ENCODE measurements around the gene ZFAND3.
A peak's percentile ranks its signal among the peaks of the same experiment; 100 is the strongest.

Gene ZFAND3

GRCh38 chr6:37779902-37780628 lies 39.5 kb upstream of the ZFAND3 start:
- Histone ChIP-seq H3K36me3 (no peaks in the 10 kb centered on the region), H3K27me3 (ENCODE audit: insufficient read depth, low read depth, severe bottlenecking) (no peaks in the 10 kb centered on the region), H3K27ac (no peak overlapping the region), H3K4me3 (ENCODE audit: low read depth, low read length) (no peak overlapping the region), H3K9me3 (ENCODE audit: severe bottlenecking) (peaks cover 3% of the 10 kb centered on the region)
- TF ChIP-seq, protein P1, sequence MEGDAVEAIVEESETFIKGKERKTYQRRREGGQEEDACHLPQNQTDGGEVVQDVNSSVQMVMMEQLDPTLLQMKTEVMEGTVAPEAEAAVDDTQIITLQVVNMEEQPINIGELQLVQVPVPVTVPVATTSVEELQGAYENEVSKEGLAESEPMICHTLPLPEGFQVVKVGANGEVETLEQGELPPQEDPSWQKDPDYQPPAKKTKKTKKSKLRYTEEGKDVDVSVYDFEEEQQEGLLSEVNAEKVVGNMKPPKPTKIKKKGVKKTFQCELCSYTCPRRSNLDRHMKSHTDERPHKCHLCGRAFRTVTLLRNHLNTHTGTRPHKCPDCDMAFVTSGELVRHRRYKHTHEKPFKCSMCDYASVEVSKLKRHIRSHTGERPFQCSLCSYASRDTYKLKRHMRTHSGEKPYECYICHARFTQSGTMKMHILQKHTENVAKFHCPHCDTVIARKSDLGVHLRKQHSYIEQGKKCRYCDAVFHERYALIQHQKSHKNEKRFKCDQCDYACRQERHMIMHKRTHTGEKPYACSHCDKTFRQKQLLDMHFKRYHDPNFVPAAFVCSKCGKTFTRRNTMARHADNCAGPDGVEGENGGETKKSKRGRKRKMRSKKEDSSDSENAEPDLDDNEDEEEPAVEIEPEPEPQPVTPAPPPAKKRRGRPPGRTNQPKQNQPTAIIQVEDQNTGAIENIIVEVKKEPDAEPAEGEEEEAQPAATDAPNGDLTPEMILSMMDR (IDR thresholded peaks at IDR 0.05; ENCODE audit: low read depth, low read length), result no peak
- DNase-seq, result no peak

- no peak overlapping the region for H3K4me3 ChIP-seq (ENCODE audit: low read depth, low read length)
- TF ChIP-seq, protein P1 (IDR thresholded peaks at IDR 0.05; ENCODE audit: low read depth, low read length), result no peak
- H3K9me3 ChIP-seq (ENCODE audit: severe bottlenecking), result peaks cover 3% of the 10 kb centered on the region
- H3K36me3 ChIP-seq, result no peaks in the 10 kb centered on the region
- no peaks in the 10 kb centered on the region for H3K27me3 ChIP-seq (ENCODE audit: insufficient read depth, low read depth, severe bottlenecking)
- no peak overlapping the region for H3K27ac ChIP-seq
- no peak for DNase-seq
Observed at GRCh38 chr6:37781788-37782187, 37.7 kb upstream of the ZFAND3 start.

DNA sequence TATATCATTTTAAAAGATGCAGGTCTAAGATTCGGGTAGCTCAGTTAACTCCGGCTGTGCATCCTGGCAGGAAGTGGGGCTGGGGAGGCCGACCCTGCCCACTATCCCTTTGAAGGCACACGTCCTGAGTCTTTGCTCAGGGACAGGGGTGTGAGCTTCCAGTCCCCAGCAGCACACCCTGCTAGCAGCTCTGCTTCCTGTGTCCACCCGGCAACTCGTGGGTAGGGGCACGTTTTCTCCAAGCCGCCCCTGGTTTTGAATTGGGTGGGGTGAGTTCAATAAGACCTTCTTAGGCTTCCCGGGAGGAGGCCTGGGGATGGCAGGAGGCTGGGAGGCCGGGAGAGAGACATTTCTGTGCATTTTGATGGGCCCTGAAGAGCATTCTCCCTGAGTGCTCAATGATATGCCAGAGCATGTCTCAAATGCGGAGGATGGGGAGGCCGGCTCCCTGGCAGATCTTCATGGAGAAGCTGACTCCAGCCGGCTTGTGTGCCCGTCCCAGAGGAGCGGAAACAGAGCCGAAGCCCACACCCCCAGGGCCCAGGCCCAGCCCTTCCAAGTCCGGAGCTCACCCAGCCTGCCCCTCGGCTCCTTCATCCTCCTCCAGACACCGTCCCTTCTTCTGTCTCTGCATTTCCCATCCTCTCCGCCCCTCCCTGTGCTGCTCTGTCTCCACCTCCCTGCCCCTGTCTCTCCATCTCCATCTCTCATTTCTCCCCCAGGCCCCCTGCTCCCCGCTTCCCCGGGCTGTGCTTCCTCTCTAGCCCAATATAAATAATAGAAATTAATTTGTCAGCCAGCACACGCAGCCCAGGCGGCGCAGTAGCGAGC lies 36.3 kb upstream of the ZFAND3 start:
- Histone ChIP-seq H3K27me3 (ENCODE audit: insufficient read depth, low read depth, severe bottlenecking) (no peaks in the 10 kb centered on the region), H3K4me3 (ENCODE audit: low read depth, low read length) (no peak overlapping the region), H3K27ac (no peak overlapping the region), H3K9me3 (ENCODE audit: severe bottlenecking) (peaks cover 3% of the 10 kb centered on the region), H3K36me3 (no peaks in the 10 kb centered on the region)
- no peak for DNase-seq
- TF ChIP-seq, protein P1 (IDR thresholded peaks at IDR 0.05; ENCODE audit: low read depth, low read length), result no peak

DNA sequence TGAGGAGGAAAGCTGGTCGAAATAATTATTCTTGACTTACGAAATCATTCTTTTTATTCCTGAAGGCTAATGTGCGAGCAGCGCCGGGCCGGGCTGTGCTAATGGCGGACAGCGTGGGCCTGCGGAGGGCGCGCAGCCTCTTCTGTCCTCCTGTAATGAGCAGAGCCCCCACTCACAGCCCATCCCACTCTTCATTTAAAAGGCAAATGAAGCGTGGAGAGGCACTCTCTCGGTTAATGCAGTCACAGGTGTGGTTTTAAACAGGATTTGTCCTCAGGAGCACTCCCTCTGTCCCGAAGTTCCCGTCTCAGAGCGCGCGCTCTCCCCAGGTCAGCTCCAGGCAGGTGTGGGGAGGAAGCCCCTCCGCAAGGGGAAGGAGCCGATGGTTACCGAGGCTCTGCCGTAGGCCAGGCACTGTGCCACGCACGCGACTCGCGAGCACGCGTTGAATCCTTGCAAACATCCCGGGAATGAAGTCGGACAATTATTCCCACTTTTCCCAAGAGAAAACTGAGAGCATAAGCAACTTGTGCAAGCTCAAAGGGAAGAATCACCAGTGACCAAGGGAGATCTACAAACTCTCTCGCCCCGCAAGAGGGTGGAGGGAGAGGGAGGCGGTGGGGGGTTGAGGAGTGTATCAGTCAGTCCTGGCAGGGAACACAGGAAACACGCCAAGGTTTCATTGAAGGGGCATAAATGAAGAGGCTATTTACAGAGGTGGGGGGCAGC lies 35.5 kb upstream of the ZFAND3 start:
- DNase-seq, result no peak
- peaks cover 3% of the 10 kb centered on the region for H3K9me3 ChIP-seq (ENCODE audit: severe bottlenecking)
- no peaks in the 10 kb centered on the region for H3K36me3 ChIP-seq
- H3K27me3 ChIP-seq (ENCODE audit: insufficient read depth, low read depth, severe bottlenecking), result no peaks in the 10 kb centered on the region
- no peak overlapping the region for H3K4me3 ChIP-seq (ENCODE audit: low read depth, low read length)
- TF ChIP-seq, protein P1 (IDR thresholded peaks at IDR 0.05; ENCODE audit: low read depth, low read length), result 0 out of 2 replicates have a peak, but pooled peaks have one; percentile 1
- H3K27ac ChIP-seq, result no peak overlapping the region

DNA sequence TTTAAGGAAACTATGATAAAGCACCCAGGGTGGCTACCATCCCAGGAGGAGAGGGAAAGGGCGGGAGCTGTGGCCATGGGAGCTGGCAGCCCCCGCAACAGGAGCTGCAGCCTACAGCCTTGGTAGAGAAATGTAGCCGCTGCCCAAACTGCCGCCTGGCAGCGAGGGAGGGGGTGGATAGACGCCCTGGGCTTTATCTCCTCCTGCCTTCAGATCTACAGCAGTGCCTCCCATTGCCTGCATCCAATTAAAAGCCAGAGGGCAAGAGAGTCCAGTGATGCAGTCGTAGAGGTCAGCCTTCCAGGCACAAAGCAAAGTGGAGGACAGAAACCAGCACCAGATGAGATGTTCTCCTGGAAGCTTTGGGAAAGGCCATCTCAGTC lies 35.0 kb upstream of the ZFAND3 start:
- Histone ChIP-seq H3K27ac (no peak overlapping the region), H3K27me3 (ENCODE audit: insufficient read depth, low read depth, severe bottlenecking) (no peaks in the 10 kb centered on the region), H3K4me3 (ENCODE audit: low read depth, low read length) (no peak overlapping the region), H3K36me3 (no peaks in the 10 kb centered on the region), H3K9me3 (ENCODE audit: severe bottlenecking) (peaks cover 3% of the 10 kb centered on the region)
- no peak for DNase-seq
- TF ChIP-seq, protein P1 (IDR thresholded peaks at IDR 0.05; ENCODE audit: low read depth, low read length), result no peak

All from WERI-Rb-1 (cell line).